Epidermal melanocyte (primary cell): ENCODE results near the gene FMNL2.
"Not testable (repeated sequence)": the region's sequence is repeated elsewhere in the genome, so short reads cannot be mapped to it uniquely, and the experiment has no call there.

ENCODE experiments used
- DNase-seq: peaks from one replicate; pipeline ENCODE4 v3.0.0; 2011; ENCODE audit warnings: low spot score; ENCODE audit not compliant: insufficient read length

FMNL2 gene

DNA sequence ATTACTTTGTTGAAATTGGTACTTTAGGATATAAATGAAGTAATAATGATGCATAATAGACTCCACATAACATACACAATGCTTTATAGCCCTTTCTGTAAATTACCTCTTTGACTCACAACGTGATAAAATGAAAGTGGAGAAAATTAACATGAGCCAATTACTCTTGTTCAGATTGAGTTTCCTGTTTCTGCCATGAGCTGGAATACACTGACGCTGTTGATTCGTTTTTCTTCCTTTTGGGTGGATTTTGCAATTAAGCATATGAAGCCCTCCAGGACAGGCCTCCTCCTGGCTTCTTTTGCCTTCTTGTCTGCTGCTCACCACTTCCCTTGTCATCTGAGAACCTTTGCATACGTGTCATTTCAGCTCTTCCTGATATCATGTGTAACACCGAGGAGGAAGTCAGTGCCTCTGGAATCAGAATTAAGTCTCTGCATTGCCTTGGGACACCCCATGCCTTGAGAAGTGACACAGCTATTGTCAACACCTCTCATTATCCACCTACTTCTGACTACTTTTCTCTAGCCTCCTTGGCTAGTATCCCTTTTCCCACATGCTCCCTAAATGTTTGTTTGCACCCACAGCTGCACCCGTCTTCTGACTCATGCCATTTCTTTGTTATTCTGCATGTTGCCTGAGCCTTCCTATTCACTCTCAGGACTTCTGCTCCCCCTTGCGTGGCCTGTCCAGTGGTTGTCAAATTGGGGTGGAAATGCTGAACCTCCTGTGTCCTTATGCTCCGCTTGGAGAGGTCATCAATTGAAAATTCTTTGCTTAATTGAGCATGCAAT, 134.1 kb downstream of the FMNL2 start:
- DNase-seq, result no peak

DNA sequence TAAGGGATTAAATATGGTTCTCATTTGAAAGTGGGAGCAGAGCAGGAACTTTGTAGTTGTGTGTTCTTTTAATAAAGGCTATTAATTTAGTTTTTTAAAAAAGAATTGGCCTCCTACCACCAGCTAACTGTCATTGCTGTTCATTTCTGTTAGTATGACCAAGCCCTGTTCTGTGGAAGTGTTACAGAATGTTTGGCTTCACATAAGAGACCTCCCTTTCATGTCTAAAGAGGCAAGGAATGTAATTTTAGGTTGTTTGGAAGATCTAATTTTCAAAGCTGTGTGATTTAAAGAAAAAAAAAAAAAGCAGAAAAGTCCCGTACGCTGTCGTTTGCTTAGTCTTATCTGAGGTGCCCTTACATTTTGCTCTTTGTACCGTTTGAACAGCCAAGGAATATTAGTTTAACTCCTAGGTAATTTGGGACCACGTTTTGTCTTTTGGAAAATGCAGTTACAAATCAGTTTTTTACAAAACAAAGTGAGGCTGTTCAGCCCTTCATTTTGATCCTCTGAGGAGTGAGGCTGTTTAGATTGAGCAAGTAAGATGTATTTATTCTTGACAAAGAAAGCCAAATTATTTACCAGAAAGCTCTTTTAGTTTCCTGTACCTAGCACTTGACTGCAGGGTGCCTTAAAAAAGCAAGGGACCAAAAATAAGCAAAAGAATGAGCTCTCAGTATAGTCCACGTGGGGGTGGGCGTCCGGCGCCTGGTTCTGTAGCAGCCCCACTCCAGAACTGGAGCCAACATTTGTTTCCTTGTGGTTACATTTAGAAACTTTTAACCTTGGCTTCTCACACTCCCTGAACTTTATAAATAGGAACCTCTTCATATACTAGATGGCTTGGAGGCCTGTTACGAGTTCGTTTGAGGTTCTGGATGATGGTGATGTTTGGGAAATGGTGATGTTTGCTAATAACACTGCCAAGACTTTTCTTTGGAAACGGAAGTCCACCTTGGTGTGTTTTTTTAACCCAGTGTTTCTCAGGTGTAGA, 136.2 kb downstream of the FMNL2 start:
- no peak for DNase-seq

DNA sequence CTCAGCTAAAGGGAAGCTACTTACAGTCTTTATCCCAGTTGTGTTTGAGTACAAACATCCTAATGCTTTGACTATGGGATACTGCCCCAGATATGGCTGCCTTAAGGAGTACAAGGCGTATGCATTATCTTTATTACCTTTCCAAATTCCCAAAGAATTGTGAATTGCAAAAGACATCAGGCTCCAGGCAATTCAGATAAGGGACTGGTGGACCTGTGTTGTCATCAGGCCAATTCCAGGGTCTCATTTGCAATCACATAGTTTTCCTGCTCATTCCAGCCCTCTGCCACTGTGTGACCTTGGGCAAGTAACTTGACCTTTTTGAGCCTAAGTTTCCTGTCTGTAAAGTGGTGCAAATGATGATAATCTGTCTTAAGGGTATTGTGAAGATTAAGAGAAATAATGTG, 137.5 kb downstream of the FMNL2 start:
- DNase-seq, result no peak

DNA sequence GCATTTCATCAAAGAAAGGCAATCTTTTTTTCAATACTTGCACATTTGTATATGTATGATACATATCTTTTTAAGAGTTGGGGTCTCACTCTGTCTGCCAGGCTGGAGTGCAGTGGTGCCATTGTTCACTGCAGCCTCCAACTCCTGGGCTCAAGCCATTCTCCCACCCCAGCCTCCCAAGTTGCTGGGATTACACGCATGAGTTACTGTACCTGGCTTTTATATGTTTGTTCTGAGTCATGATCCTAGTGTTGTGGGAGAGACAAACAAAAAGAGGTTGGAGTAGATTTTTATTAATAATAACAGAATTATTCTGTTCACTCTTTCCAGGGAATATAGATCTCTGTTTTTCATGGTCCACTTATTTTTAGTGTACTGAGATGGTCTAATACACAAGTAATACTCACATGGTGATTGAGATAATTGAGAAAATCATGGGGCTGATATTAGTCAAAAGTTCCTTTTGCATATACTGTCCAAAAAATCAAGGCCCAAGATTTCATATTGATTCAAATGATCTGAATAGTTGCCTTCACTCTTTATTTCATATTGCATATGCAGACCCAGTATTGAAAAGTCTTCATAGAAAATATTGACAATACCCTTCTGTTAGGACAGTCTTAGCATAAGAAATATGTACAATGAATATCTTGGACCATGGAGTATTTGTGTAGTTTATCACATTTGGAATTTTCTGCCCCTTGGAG, 138.3 kb downstream of the FMNL2 start:
- DNase-seq, result no peak

DNA sequence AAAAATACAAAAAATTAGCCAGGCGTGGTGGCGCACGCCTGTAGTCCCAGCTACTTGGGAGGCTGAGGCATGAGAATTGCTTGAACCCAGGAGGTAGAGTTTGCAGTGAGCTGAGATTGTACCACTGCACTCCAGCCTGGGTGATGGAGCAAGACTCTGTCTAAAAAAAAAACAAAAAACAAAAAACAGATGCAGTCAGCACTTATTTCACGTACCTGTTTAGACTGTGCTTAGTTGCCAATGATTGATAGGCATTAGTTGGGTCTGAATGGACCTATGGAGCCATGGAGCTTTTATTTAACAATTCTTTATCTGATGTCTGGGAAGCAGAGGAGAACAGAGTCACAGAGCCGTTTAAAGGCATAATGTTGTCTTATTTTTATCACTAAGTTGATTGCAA, 139.5 kb downstream of the FMNL2 start:
- not testable (repeated sequence) for DNase-seq

DNA sequence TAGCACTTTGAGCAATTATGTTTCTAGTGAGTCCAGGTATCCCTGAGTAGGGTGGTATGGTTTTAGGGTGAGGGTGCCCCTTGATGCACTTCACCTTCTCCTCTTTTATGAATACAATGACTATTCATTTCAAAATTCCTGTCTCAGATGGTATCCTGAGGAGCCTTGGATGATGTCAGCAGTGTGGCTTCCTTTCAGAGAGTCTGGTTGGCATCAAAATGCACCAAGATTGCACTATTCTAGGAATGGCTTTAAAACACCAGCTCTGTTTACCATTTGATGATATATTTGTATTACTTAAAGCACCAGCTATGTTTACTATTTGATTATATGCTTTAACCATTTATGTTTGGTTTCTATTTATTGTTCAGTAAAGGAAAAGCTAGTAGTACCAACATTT, 141.0 kb downstream of the FMNL2 start:
- DNase-seq, result no peak

DNA sequence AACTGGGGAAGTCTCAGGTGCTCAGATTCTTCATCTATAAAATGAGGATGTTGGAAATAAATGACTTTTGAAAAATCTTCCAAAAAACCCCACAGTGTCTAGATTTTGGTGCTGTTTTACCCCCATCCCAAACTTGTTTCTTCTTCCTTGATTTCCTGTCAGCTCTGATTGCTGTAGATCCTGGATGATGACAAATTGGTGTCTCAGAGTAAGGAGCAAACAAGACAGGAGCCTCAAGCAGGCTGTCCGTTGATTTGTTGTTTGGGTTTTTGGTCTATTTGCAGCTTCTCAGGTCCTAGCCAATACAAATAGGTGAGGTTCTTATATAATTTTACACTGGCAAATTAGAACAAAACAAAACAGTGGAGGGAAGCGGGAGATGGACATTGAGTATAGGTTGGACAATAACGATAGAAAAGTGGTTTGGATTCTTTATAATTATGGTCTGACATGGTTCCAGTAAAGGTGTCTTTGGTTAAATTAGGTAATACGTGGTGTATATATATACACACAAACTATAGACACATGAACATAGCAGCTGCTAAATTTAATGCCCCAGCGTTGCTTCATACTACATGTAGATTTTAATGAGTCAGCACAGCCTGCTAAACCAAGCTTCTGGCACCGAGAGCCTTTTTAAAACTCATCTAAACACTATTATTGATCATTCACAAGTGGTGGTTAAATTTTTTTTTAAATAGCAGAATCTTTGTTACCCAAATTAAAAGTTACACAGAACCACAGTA, 142.5 kb downstream of the FMNL2 start:
- no peak for DNase-seq

DNA sequence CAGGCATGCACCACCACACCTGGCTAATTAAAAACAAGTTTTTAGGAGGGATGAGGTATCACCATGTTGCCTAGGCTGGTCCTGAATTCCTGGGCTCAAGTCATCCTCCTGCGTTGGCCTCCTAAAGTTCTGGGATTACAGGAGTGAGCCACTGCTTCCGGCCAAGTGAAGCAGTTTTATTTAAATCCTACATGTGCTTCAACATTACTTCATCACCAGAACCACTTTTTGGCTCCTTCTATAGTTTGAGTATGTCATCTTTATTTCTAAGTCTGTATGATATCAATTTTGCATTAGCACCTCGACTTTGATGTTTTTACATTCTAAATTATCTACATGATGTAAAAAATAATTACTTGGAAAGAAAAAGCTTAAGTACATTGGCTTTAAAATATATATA, 144.3 kb downstream of the FMNL2 start:
- DNase-seq, result no peak

DNA sequence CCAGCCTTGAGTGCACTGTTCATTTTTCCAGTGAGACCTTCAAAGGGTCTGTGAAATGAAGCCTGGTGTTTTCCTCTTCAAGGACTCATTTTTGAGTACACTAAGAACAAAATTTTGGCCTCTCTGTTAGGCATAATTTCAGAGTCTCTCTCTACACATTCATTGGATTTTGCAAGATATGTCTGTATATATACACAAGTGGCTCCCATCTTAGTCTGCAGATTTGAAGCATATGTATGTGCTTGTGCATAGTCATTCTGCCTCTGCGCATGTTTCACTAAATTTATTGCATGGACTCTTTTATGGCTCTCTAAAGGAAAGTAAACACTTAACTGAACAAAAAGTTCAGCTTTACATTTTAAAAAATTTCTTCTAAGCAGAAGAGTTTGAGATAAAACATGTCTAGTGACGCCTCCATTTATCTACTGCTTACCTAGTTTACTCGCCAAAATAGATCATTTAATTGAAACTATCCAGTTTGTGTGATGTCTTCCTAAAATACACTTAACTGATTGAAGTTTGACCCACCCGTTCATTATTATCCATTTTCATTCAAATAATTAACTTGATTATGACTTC, 145.9 kb downstream of the FMNL2 start:
- DNase-seq, result no peak

DNA sequence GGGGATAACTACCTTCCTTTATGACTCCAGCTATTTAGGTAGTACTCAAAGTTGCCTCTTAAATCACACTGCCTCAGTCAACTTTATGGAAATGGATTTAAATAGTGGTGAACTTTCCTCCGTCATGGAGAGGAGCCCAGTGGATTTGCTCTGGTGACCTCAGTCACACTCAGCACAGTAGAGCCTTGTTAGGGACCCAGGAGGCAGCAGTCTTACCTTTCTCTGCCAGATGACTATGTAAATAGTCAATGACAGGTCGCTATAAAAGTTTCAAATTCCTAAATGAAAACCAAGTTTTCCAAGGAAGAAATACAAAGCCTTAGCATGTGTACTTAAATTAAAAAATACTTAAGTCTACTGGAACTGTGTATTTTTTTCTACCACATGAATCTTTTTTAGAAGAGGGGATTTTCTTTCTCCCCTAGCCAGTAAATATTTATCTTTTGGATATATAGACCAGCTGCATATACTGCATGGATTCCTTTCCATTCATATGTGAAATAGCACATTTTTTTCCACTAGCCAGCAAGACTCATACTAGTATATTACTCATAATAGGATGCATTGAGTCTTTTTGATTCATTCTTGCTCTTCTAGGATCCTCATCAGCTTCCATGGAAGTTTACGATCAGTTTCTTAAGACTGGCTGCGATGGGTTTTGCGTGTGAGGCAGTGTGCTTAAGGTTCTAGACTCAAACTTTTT, 147.1 kb downstream of the FMNL2 start:
- no peak for DNase-seq

DNA sequence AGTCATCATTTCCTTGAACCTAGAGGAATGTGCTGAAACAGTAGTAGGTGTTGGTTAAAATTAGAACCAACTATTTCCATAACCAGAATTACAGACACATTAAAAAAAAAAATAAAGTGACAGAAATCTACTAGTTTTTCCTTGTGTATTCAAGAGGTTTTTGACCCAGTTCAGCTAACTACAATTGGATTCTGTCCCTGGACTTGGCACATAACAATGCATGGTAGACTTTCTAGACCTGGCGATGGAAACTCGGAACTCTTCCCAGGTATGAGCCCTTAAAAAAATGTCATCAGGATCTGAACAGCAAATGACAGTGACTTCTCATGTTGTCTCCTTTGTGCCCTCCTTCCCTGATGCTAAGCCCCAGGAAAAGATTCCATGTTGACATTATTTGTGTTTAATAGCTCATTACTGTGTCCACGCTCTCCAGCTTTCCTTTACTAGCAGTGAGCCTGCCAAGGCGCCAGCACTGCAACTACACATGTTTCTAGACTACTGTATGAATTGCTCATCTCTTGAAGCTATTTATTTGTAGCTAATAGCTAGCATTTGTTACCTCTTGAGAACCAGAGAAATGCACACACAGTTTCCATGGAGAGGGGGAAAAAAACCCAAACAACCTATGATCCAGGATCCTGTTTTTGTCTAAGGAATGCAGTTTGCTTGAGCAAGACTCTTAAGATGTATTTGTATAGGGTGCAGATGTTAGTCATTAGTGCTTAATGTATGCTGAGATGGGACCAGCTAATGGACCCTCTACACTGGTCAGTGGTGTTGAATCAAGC, 148.5 kb downstream of the FMNL2 start:
- no peak for DNase-seq

DNA sequence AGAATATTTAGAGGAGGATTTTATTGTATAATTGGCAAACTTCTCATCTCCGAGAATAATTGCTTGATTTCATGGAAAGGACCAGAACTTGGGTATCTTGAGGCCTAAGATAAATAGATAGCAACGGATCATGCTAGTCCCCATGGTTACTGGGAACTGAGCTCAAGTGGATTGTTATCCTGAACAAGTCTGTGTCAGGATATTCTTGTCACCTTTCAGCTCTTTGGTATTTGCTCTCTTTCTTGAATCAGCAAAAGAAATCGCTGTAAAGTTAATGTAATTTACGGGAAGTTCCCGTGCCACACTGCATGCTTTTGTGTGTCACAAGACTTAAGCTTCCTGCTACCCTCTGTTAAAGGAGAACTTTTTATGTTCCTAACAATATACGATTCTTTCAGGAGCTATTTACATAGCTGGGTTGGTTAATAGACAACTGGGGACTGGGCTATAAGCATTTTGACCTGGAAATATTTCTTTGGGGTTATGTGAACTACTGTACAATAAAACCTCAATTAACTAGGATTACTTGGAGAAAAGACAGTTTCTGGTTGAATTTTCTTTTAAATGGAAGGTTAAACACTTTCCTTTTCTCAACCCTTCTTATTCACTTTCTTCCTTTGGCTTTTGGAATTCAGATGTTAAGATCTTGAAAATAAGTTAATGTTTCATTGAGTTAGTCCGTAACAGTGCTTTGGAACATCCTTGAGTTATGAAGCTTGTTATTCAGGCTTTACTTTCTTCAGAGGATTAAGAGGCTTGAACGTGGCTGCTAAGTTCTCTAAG, 151.2 kb downstream of the FMNL2 start:
- no peak for DNase-seq

DNA sequence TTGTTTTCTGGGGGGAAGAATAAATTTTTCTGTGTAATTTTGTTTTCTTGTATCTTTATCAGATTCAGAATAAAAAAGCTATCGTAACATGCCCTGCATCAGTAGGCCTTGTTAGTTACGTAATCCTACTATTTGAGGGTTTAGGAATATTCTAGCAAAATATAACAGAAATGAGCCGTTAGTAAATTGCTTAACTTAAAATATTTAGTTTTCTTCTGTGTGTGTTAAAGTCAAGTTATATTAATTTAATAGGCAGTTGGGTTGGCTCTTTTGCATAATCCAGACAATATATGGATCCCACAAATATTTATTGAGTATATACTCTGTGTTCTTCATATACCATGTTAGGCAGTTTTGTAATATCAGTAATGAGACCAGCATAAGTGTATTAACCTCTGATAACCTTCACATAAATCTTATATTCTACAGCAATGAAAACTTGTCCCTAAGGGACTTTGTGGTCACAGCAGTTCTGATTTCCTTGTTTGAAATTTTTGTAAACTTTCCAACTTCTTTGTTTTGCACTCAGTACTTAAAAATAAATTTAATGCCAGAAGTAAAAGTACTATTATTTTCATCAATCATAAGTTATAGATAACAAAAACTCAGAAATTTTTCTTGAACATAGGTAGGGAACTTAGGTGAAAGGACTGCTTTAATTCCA, 151.9 kb downstream of the FMNL2 start:
- DNase-seq, result no peak

DNA sequence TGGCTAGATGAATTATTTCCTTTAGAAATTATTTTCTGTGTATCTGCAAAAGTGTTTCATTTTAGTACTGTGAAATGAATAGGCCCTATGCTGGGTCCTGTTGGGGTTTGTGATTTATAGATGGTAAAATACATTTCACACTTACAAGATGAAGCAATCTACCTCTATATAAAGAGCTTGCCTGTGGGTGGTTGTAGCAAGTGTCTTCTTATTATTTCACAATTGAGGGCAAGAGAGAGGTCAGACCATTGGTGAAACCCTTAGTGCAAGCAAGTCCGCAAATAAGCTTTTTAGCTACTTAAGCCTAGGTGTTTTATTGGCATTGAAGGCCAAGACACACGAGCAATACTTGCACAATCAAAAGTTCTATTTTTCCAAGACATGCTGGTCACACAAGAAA, 153.1 kb downstream of the FMNL2 start:
- DNase-seq, result no peak

DNA sequence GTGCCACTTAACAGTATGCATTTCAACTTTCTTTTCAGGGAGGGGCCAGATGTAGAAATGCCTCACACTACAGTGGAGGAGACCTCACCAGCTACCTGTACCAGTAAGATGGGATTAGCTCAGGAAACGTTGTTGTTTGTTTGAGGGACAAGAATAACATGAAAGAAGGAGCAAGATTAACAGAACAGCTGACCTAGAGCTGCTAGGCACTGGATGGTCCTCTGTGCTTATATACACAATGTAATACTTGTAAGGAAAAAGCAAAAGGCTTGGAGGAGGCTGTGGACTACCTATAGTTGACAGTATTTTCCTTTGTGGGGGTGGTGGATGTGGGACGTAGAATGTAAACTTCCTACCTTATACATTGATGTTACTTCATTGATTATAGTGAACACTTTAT, 154.4 kb downstream of the FMNL2 start:
- no peak for DNase-seq

DNA sequence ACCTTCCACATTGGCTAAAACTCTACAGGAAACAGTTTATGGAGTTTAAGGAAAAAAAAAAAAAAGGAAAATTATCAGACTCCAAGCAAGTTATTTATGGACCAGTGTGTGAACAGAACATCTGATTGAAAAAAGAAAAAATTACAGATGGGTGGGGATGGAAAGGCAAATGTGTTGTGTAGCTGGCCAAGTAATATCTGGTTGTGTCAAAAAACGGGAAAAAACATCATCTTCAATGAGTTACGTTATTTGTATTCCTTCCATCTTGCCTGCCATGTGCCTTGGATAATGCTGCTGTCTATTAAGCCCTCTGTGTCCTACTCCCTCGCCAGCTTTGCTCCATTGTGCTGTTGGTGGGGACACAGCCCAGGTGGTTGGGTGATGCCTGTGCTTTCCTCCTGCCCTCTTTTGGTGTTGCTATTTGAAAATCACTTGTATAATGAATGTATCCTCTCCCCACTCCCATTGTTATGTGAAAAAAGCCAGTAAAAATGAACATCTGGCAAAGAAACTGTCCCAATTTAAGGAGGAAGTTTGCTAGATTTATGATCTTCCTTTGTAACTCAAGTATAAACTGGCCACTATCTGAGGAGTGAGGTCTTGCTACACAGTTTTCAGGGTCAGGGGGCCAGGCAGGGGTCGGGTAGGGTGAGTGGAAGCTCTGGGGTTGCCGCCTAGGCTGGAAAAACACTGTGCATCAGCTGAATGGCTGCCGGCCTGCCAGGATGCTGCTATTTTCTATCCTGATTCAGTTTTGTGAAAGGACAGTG, 155.9 kb downstream of the FMNL2 start:
- no peak for DNase-seq

DNA sequence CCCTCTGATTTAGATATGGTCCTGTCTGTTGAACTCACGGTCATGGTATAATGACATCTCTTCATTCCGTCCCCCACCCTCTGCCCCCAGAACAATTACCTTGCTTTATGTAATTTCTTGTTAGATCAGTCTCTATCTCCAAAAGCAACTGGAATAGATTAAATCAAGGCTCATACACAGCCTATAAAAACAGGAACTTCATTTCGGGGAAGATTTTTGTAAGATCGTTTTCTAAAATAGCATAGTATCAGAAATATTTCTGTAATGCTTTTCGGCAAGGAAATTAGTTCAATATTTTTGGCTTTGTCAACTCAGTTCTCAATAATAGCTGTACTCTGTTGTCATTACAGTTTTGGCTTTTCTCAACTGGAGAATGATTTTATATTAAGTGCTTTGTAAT, 157.2 kb downstream of the FMNL2 start:
- no peak for DNase-seq
